ENCODE measurements around the gene CYP2C19. TPM values are rescaled to one million over a fixed set of nuclear protein-coding genes. Genes with fewer than 3 reads are reported as not detected.

CYP2C19 gene
- polyA plus RNA-seq, 3 donors from 2014 or later: not detected

DNA sequence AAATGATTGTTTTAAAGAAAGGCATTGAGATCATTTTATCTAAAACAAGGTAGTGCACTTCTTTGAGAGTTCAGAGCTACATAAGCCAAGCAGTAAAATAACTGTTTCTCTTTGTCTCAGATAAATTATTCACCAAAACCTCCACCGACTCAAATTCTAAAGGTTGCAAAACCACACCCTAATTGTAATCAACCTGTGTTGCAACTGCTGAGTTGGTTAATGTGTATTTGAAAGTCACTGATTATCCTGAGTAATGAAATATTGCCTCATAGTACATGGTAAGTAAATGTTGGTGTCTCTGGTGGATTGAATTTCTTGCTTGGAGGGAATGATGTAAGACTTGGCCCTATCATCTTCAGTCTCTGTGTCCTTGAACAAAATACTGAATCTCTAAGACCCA lies 140.1 kb downstream of the CYP2C19 start:
- Mint-ChIP-seq H3K9me3 (peaks cover 0 to 10% (median 5%) of the 10 kb centered on the region in 6 donors), H3K36me3 (no peaks in the 10 kb centered on the region), H3K27me3 (ENCODE audit: low read depth in 3 of 3) (peaks cover 0 to 2% (median 0%) of the 10 kb centered on the region in 3 donors), H3K4me1 (no peaks in the 10 kb centered on the region), H3K4me3 (no peak overlapping the region), H3K27ac (no peak overlapping the region)
- no peak for DNase-seq

Other genes with a start within 250 kb of the CYP2C19 start
- gene HELLS, start 216.9 kb upstream of the CYP2C19 start, polyA plus RNA-seq: 1 to 10 TPM; 1.8 to 7.5 (median 2.9) TPM
- gene CYP2C18, start 79.0 kb upstream of the CYP2C19 start, polyA plus RNA-seq: not detected
- not detected for gene CYP2C9, start 176.0 kb downstream of the CYP2C19 start, polyA plus RNA-seq

Measured in immature natural killer cell (primary cell).